Ishikawa (cell line): ENCODE data around the gene FAM200C.

Source experiments
- CEBPB ChIP-seq: IDR thresholded peaks from 2 replicates; pipeline ENCODE4 v1.6.1; 2012
- CREB1 ChIP-seq: IDR thresholded peaks from 2 replicates; pipeline ENCODE4 v1.6.1; 2012; ENCODE audit warnings: low read depth
- EGR1 ChIP-seq: IDR thresholded peaks from 2 replicates; pipeline ENCODE4 v1.6.1; 2012
- EP300 ChIP-seq: IDR thresholded peaks from 2 replicates; pipeline ENCODE4 v1.6.1; 2012; ENCODE audit warnings: borderline replicate concordance
- FOXM1 ChIP-seq: IDR thresholded peaks from 2 replicates; pipeline ENCODE4 v1.6.1; 2012; ENCODE audit warnings: low read depth, borderline replicate concordance
- NFIC ChIP-seq: IDR thresholded peaks from 2 replicates; pipeline ENCODE4 v1.6.1; 2012
- RAD21 ChIP-seq: IDR thresholded peaks from 2 replicates; pipeline ENCODE4 v1.6.1; 2012; ENCODE audit warnings: low read depth
- TAF1 ChIP-seq: IDR thresholded peaks from 2 replicates; pipeline ENCODE4 v1.6.1; 2012; ENCODE audit warnings: low read depth, mild to moderate bottlenecking
- TCF12 ChIP-seq: IDR thresholded peaks from 2 replicates; pipeline ENCODE4 v1.6.1; 2012; ENCODE audit warnings: low read depth
- TEAD4 ChIP-seq: IDR thresholded peaks from 2 replicates; pipeline ENCODE4 v1.6.1; 2012
- YY1 ChIP-seq: IDR thresholded peaks from 2 replicates; pipeline ENCODE4 v1.6.1; 2012; ENCODE audit warnings: low read depth
- ZBTB7A ChIP-seq: IDR thresholded peaks from 2 replicates; pipeline ENCODE4 v1.6.1; 2012; ENCODE audit warnings: low read depth
- TF ChIP-seq, protein P1 (sequence below): IDR thresholded peaks from 2 replicates; pipeline ENCODE4 v1.6.1; 2012; ENCODE audit warnings: low read depth, mild to moderate bottlenecking
- TF ChIP-seq, protein P2 (sequence below): IDR thresholded peaks from 2 replicates; pipeline ENCODE4 v1.6.1; 2012
- TF ChIP-seq, protein P3 (sequence below): IDR thresholded peaks from 2 replicates; pipeline ENCODE4 v1.6.1; 2012

FAM200C gene

DNA sequence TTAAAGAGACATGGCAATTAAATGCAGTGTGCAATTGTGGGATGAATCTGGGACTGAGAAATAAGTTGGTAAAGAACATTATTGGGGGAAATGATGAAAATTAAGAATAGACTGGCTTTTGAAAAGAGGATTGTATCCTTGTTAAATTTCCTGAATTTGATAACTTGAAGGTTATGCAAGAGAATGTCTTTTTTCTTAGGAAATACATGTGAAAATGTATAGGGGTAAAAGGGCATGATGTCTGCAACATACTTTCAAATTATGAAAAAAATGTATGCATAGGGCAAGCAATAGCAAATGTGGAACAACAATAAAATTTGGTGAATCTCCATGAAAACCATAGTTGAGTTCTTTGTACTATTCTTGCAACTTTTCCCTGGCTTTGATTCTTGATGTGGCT, 45.9 kb upstream of the FAM200C start:
- TF ChIP-seq, protein P1, sequence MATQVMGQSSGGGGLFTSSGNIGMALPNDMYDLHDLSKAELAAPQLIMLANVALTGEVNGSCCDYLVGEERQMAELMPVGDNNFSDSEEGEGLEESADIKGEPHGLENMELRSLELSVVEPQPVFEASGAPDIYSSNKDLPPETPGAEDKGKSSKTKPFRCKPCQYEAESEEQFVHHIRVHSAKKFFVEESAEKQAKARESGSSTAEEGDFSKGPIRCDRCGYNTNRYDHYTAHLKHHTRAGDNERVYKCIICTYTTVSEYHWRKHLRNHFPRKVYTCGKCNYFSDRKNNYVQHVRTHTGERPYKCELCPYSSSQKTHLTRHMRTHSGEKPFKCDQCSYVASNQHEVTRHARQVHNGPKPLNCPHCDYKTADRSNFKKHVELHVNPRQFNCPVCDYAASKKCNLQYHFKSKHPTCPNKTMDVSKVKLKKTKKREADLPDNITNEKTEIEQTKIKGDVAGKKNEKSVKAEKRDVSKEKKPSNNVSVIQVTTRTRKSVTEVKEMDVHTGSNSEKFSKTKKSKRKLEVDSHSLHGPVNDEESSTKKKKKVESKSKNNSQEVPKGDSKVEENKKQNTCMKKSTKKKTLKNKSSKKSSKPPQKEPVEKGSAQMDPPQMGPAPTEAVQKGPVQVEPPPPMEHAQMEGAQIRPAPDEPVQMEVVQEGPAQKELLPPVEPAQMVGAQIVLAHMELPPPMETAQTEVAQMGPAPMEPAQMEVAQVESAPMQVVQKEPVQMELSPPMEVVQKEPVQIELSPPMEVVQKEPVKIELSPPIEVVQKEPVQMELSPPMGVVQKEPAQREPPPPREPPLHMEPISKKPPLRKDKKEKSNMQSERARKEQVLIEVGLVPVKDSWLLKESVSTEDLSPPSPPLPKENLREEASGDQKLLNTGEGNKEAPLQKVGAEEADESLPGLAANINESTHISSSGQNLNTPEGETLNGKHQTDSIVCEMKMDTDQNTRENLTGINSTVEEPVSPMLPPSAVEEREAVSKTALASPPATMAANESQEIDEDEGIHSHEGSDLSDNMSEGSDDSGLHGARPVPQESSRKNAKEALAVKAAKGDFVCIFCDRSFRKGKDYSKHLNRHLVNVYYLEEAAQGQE = no peak
- TF ChIP-seq, protein P2, sequence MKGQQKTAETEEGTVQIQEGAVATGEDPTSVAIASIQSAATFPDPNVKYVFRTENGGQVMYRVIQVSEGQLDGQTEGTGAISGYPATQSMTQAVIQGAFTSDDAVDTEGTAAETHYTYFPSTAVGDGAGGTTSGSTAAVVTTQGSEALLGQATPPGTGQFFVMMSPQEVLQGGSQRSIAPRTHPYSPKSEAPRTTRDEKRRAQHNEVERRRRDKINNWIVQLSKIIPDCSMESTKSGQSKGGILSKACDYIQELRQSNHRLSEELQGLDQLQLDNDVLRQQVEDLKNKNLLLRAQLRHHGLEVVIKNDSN = no peak
- TF ChIP-seq EP300 = no peak
- TF ChIP-seq, protein P3, sequence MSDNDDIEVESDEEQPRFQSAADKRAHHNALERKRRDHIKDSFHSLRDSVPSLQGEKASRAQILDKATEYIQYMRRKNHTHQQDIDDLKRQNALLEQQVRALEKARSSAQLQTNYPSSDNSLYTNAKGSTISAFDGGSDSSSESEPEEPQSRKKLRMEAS = no peak
- no peak for TF ChIP-seq TEAD4
- TF ChIP-seq FOXM1 = no peak
- TF ChIP-seq EGR1 = no peak
- TF ChIP-seq NFIC = no peak
- TF ChIP-seq YY1 = no peak
- no peak for TF ChIP-seq CREB1
- TF ChIP-seq RAD21 = no peak
- TF ChIP-seq TAF1 = no peak
- no peak for TF ChIP-seq CEBPB
- no peak for TF ChIP-seq TCF12
- no peak for TF ChIP-seq ZBTB7A

DNA sequence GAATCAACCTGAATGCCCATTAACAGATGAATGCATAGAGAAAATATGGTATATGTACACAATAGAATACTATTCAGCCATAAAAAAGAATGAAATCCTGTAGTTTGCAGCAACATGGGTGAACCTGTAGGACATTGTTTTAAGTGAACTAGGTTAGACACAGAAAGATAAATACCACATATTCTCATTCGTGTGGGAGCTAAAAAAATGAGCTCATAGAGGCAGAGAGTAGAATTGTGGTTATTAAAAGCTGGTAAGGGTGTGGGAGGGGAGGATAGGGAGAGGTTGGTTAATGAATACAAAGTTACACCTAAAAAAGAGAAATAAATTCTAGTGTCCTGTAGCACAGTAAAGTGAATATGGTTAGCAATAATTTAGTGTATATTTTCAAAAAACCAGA, 45.3 kb upstream of the FAM200C start:
- no peak for TF ChIP-seq ZBTB7A
- TF ChIP-seq YY1 = no peak
- no peak for TF ChIP-seq RAD21

DNA sequence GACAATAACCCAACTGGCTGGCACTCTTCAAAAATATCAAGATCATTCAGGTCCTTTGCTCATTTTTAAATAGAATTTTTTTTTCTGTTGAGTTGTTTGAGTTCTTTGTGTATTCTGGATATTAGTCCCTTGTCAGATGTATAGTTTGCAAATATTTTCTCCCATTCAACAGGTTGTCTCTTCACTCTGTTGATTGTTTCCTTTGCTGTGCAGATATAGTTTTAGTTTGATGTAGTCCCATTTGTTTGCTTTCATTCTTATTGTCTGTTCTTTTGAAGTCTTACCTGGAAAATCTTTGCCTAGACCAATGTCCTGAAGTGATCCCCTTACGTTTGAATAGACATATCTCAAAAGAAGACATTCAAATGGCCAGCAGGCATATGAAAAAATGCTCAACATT, 44.6 kb upstream of the FAM200C start:
- TF ChIP-seq EP300 = no peak
- TF ChIP-seq TCF12 = no peak
- no peak for TF ChIP-seq CEBPB
- no peak for TF ChIP-seq ZBTB7A
- no peak for TF ChIP-seq TAF1
- no peak for TF ChIP-seq FOXM1
- TF ChIP-seq, protein P2 = no peak
- no peak for TF ChIP-seq NFIC
- TF ChIP-seq EGR1 = no peak
- no peak for TF ChIP-seq YY1
- TF ChIP-seq, protein P1 = no peak
- no peak for TF ChIP-seq RAD21
- TF ChIP-seq TEAD4 = no peak
- no peak for TF ChIP-seq CREB1
- TF ChIP-seq, protein P3 = no peak

DNA sequence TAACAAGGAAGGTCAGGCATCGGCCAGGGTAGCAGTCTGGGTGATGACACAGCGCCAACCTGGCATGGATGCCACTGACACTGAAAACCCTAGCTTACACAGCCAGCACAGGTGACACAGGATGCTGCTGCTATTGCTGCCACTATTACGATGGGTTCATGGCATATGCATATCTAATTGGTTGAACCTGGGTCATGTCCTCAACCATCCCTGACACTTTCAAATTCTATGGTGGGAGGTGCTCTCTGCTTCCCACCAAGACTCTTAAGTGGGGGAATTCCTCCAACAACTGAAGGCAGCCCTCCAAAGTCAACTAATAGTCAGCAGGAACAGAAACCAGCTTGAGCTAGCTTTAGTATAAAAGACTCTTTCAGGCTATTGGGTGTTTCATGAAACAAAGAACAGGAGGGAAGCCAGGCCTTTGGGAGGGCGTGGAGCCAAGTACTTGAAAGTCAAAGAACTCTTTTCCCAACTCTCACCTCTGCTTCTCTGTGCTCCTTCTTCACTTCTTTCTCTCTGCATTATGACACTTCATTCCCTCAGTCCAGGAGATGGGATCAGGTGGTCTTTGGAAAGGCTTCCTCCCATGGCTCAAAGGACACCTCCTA, 43.1 kb upstream of the FAM200C start:
- TF ChIP-seq RAD21 (no peak), NFIC (no peak), CREB1 (no peak), EGR1 (no peak), YY1 (no peak), EP300 (no peak), FOXM1 (no peak), ZBTB7A (no peak)
- TF ChIP-seq, protein P2 = no peak
- TF ChIP-seq, protein P1 = no peak
